Heart left ventricle (tissue), 16 donors: ENCODE data around the gene IPO8. TPM values are rescaled to one million over a fixed set of nuclear protein-coding genes. Genes with fewer than 3 reads are reported as not detected.

Source experiments
- ATAC-seq, 4 donors: fragments of 200-7000 bp; cut with Tn5 transposase; one replicate each; pipeline ENCODE4 v1.9.1; 2020 to 2022; ENCODE audit warnings: moderate library complexity in 4 of 4, mild to moderate bottlenecking in 3 of 4, moderate number of reproducible peaks in 1 of 4
- DNase-seq, 5 donors: peaks; one replicate each; pipeline ENCODE4 v3.0.0-alpha.2; 2020
- H3K27ac ChIP-seq, 12 donors: fragments of 200-600 bp; sonication (generic) in 4 of 12; one replicate each; pipeline versions ENCODE4 v1.5.0 to v1.8.0; 2016 to 2022; ENCODE audit warnings: mild to moderate bottlenecking in 2 of 12
- H3K27me3 ChIP-seq, 9 donors: fragments of 200-600 bp; sonication (generic) in 2 of 9; one replicate each; pipeline versions ENCODE4 v1.5.1 to v1.8.0; 2016 to 2022; ENCODE audit warnings: mild to moderate bottlenecking in 3 of 9
- H3K36me3 ChIP-seq, 9 donors: fragments of 200-600 bp; sonication (generic) in 2 of 9; one replicate each; pipeline versions ENCODE4 v1.5.0 to v1.8.0; 2018 to 2022; ENCODE audit warnings: mild to moderate bottlenecking in 2 of 9
- H3K4me1 ChIP-seq, 12 donors: fragments of 200-600 bp; sonication (generic) in 4 of 12; one replicate each; pipeline versions ENCODE4 v1.5.0 to v1.8.0; 2016 to 2022; ENCODE audit warnings: mild to moderate bottlenecking in 3 of 12
- H3K4me3 ChIP-seq, 12 donors: fragments of 200-600 bp; sonication (generic) in 4 of 12; one replicate each; pipeline versions ENCODE4 v1.5.0 to v1.8.0; 2017 to 2022; ENCODE audit warnings: mild to moderate bottlenecking in 9 of 12, moderate library complexity in 4 of 12
- H3K9me3 ChIP-seq, 12 donors: fragments of 200-600 bp; sonication (generic) in 4 of 12; one replicate each; pipeline versions ENCODE4 v1.5.0 to v1.8.0; 2016 to 2022; ENCODE audit warnings: mild to moderate bottlenecking in 1 of 12
- POLR2A ChIP-seq, 2 donors: fragments of 450-650 bp; IDR thresholded peaks; one replicate each; pipeline ENCODE4 v1.6.1; 2017; ENCODE audit warnings: antibody characterized with exemption in 2 of 2, mild to moderate bottlenecking in 2 of 2, moderate library complexity in 2 of 2
- WGBS, 4 donors: extraction: QIAGEN DNeasy Blood & Tissue Kit in 2 of 4; methylation state at CpG; one replicate each; pipeline versions ENCODE4 v1.1.5 to v1.1.7; 2013 to 2018; 5-methylcytosine and 5-hydroxymethylcytosine counted together
- intact Hi-C, 10 donors: fragments of 100-400 bp; cut with DNase I; formaldehyde crosslinking; loops; one replicate each; pipeline versions ENCODE4 v1.11.1 to v1.14.2; 2022
- polyA plus RNA-seq, 2 donors: library from polyadenylated mRNA; stranded (reverse); fragments of 200-250 nt; gene quantifications; one replicate each; pipeline ENCODE4 v1.2.3, GENCODE V29; 2013
- total RNA-seq, 9 donors: library from RNA; depleted of rRNA in 2 of 9; stranded (reverse); fragments of >200 nt in 2 of 9; fragmentation: NEBNext Ultra II Directional in 3 of 9; extraction: Animal tissue kit (Norgen Biotek cat#: 25700) in 3 of 9; gene quantifications; one replicate each; pipeline versions ENCODE4 v1.1.0 to v1.2.4, GENCODE V29; 2016 to 2023
- TF ChIP-seq, protein P1 (sequence below), 12 donors: fragments of 200-600 bp; sonication (generic) in 4 of 12; IDR thresholded peaks; one replicate each; pipeline versions ENCODE4 v1.5.0 to v1.8.0; 2018 to 2022; ENCODE audit warnings: antibody characterized with exemption in 12 of 12, mild to moderate bottlenecking in 5 of 12
- donor health status: ischemic (EF 13 %, LVEDD 7.1; RV severe dilation, severe dysfunction).
- donor health status: healthy with polysubstance abuse.
- donor health status: DM: no; HTN: yes; CAD: no.
- donor health status: DM: no; HTN: no; CAD: no.
- donor health status: ischemic (EF 25% LVEDD 6.9; RV normal size, moderate dysfunction).
- donor health status: ischemic (EF 25% LVEDD 5.7; RV mildly dilated, moderate dysfunction).
- donor health status: healthy.
- donor health status: DM: yes; HTN: yes; CAD: no.
- donor health status: ischemic (EF 35%, LVEDD 5.7; RV mildly dilated, moderate dysfunction).
- donor health status: nonischemic (EF 11% LVEDD 7.7; RV severe dilation, severe dysfunction).
- donor health status: DM: yes; HTN: yes; CAD: no.
- donor health status: PGD.
- donor health status: ischemic (EF 29% LVEDD 5.4; RV normal size, mild dysfunction).
- donor health status: nonischemic (EF 23%, LVEDD 6.1; RV moderate dilation, normal function).

Gene IPO8
- total and polyA plus RNA-seq, 11 donors = 6.1 to 37.2 (median 25.8) TPM

DNA sequence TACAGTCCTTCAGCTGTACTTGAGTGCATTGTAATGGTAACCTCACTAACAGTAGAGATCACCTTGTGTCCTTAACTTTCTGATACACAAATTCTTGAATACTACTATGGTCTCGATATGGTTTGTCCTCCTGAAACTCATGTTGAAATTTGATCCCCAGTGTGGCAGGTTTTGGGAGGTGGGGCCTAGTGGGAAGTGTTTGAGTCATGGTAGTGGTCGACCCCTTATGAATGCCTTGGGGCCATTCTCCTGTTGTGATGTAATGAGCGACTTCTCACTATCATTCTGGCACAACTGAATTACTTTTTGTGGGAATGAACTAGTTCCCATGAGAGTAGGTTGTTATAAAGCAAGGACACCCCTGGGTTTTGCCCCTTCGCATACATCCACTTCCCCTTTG, 52.3 kb downstream of the IPO8 start:
- 91 to 96% (median 95%) methylated on average over 4 of the region's 4 CpGs for WGBS, 4 donors
- no peak overlapping the region for H3K27ac ChIP-seq
- H3K36me3 ChIP-seq = peaks cover 0 to 51% (median 30%) of the 10 kb centered on the region in 9 donors
- DNase-seq (no peak), ATAC-seq (no peak)
- intact Hi-C loops = no loop called here
- H3K4me1 ChIP-seq = peaks cover 0 to 4% (median 0%) of the 10 kb centered on the region in 12 donors
- no peak overlapping the region for H3K4me3 ChIP-seq
- H3K27me3 ChIP-seq = no peaks in the 10 kb centered on the region
- H3K9me3 ChIP-seq = no peaks in the 10 kb centered on the region
- TF ChIP-seq POLR2A (IDR thresholded peaks at IDR 0.05) = no peak
- TF ChIP-seq, protein P1, sequence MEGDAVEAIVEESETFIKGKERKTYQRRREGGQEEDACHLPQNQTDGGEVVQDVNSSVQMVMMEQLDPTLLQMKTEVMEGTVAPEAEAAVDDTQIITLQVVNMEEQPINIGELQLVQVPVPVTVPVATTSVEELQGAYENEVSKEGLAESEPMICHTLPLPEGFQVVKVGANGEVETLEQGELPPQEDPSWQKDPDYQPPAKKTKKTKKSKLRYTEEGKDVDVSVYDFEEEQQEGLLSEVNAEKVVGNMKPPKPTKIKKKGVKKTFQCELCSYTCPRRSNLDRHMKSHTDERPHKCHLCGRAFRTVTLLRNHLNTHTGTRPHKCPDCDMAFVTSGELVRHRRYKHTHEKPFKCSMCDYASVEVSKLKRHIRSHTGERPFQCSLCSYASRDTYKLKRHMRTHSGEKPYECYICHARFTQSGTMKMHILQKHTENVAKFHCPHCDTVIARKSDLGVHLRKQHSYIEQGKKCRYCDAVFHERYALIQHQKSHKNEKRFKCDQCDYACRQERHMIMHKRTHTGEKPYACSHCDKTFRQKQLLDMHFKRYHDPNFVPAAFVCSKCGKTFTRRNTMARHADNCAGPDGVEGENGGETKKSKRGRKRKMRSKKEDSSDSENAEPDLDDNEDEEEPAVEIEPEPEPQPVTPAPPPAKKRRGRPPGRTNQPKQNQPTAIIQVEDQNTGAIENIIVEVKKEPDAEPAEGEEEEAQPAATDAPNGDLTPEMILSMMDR (IDR thresholded peaks at IDR 0.05) = no peak

DNA sequence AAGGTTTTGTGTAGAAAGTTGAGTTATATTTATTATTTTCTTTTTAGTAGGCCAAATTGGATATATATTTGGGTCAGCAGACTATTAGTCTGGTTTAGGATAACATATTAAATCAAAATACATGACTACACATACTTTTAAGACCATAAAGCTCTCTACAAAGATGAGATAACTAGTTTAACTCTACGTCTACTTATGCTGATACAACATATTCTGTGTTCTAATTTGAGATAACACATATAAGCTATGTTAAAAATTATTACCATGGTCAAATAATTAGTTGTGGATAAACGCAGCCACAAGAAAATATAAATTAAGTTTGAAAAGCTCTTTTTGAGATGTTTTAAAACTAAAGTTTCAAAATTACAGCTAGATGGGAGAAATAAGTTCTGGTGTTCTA, 55.3 kb downstream of the IPO8 start:
- ATAC-seq = no peak
- 94 to 97% (median 95%) methylated on average over 2 of the region's 2 CpGs for WGBS, 4 donors
- no peaks in the 10 kb centered on the region for H3K4me1 ChIP-seq
- H3K36me3 ChIP-seq = peaks cover 0 to 72% (median 53%) of the 10 kb centered on the region in 9 donors
- no peaks in the 10 kb centered on the region for H3K27me3 ChIP-seq
- H3K9me3 ChIP-seq = no peaks in the 10 kb centered on the region
- TF ChIP-seq, protein P1 (IDR thresholded peaks at IDR 0.05) = no peak
- TF ChIP-seq POLR2A (IDR thresholded peaks at IDR 0.05) = no peak
- no peak for DNase-seq
- no peak overlapping the region for H3K27ac ChIP-seq
- intact Hi-C loops = no loop called here
- no peak overlapping the region for H3K4me3 ChIP-seq

DNA sequence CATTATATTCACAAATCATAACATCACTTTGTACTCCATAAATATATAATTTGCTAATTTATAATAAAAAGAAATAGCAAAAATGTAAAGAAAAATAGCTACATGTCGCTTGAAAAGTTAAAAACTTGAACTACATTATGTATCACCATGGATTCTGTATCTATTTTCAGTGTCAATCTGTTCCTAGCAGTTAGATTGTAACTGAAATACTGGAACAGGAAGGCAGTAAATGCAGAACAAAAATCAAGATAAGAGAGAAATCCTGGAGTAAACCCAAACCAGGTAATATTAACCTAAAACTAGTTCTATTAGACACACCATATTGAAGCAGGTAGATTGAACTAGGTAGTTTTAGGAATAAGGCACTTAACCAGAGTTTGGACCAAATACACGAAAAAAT, 60.3 kb downstream of the IPO8 start:
- peaks cover 0 to 96% (median 83%) of the 10 kb centered on the region in 9 donors for H3K36me3 ChIP-seq
- H3K27me3 ChIP-seq = no peaks in the 10 kb centered on the region
- intact Hi-C loops = no loop called here
- H3K27ac ChIP-seq = no peak overlapping the region
- TF ChIP-seq POLR2A (IDR thresholded peaks at IDR 0.05) = no peak
- TF ChIP-seq, protein P1 (IDR thresholded peaks at IDR 0.05) = no peak
- peaks cover 0 to 12% (median 0%) of the 10 kb centered on the region in 12 donors for H3K4me1 ChIP-seq
- no peaks in the 10 kb centered on the region for H3K9me3 ChIP-seq
- WGBS, 4 donors = 95 to 98% (median 96%) methylated on average over 2 of the region's 2 CpGs
- ATAC-seq (no peak), DNase-seq (no peak)
- H3K4me3 ChIP-seq = no peak overlapping the region

DNA sequence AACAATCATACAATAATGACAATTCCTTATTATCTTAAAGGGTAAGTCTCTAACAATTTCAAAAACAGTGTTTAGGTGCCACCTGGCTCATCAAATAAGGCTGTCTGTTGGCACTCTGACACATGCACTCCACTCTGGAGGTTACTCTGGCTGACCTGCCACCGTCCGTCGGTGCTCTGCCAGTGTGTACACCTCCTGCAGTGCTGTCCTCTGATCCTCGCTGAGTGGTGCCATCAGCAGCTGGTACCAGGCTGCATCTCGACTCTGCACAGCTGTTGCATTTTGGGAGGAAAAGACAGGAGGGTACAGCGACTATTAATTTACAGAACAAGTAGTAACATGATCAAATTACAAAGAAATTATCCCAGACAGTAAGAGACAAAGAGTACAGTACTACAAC, 63.9 kb downstream of the IPO8 start:
- TF ChIP-seq, protein P1 (IDR thresholded peaks at IDR 0.05) = no peak
- TF ChIP-seq POLR2A (IDR thresholded peaks at IDR 0.05) = no peak
- peak in 1 of 5 donors; percentile 30 for DNase-seq

More for the DNA sequence above, 63.9 kb downstream of the IPO8 start:
- Histone ChIP-seq H3K36me3 (peaks cover 0 to 92% (median 82%) of the 10 kb centered on the region in 9 donors), H3K9me3 (no peaks in the 10 kb centered on the region), H3K27me3 (no peaks in the 10 kb centered on the region), H3K4me3 (no peak overlapping the region), H3K27ac (no peak overlapping the region), H3K4me1 (peaks cover 0 to 13% (median 0%) of the 10 kb centered on the region in 12 donors)
- ATAC-seq = peak in 3 of 4 donors; percentile 59 to 72 (median 63)
- 56 to 79% (median 70%) methylated on average over 6 of the region's 6 CpGs for WGBS, 4 donors
- intact Hi-C loops = no loop called here
